ENCODE data around the gene VPS26C.

Gene VPS26C

DNA sequence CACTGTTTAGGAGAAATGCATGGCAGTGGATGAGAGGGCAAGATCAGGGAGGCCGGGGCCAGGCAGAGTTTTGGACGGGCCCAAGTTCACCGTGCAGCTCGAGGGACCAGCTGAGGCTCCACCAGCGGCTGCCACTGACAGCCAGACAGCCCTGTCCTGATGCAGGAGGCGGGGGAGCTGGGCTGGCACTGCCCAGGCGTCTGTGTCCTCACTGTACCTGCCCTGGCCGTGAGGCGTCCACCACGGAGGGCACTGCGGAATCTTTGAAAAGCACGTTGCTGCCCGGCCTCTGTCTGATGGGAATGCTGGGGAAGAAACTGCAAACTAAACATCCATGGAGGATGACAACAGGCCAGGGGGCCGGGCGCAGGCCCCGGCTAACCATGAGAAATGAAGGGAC lies 35.5 kb downstream of the VPS26C start:
- H3K9me3 ChIP-seq (ENCODE audit: severe bottlenecking) = no peaks in the 10 kb centered on the region
- no peak overlapping the region for H3K4me3 ChIP-seq (ENCODE audit: severe bottlenecking)
- TF ChIP-seq, protein P1, sequence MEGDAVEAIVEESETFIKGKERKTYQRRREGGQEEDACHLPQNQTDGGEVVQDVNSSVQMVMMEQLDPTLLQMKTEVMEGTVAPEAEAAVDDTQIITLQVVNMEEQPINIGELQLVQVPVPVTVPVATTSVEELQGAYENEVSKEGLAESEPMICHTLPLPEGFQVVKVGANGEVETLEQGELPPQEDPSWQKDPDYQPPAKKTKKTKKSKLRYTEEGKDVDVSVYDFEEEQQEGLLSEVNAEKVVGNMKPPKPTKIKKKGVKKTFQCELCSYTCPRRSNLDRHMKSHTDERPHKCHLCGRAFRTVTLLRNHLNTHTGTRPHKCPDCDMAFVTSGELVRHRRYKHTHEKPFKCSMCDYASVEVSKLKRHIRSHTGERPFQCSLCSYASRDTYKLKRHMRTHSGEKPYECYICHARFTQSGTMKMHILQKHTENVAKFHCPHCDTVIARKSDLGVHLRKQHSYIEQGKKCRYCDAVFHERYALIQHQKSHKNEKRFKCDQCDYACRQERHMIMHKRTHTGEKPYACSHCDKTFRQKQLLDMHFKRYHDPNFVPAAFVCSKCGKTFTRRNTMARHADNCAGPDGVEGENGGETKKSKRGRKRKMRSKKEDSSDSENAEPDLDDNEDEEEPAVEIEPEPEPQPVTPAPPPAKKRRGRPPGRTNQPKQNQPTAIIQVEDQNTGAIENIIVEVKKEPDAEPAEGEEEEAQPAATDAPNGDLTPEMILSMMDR (IDR thresholded peaks at IDR 0.05; ENCODE audit: poor library complexity, severe bottlenecking) = no peak
- no peak overlapping the region for H3K27ac ChIP-seq (ENCODE audit: poor library complexity, severe bottlenecking)
- no peak for DNase-seq (ENCODE audit: low spot score)
- ATAC-seq (ENCODE audit: low read depth) = no peak
- H3K36me3 ChIP-seq (ENCODE audit: low read depth) = peaks cover 64% of the 10 kb centered on the region
- H3K27me3 ChIP-seq (ENCODE audit: insufficient read depth, poor library complexity, severe bottlenecking) = no peaks in the 10 kb centered on the region
- no peaks in the 10 kb centered on the region for H3K4me1 ChIP-seq (ENCODE audit: insufficient read depth, poor library complexity, severe bottlenecking)

DNA sequence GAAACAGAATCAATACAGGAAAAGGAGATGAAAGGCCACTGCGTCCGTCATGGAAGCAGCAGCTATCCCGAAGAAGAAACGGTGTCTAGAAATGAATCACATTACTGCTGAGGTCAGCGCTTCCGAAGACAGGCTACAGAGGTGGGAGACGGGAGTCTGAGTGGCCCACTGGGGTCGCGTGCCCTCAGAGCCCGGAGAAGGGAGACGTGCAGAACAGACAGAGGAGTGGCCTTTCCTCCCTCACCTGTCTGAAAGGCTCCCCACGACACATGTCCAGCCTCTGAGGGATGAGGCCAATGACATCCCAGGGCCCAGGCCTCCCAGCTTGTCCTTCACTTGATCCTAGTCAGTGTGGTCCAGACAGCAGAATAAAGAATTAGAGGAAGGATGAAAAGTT lies 35.9 kb downstream of the VPS26C start:
- H3K4me3 ChIP-seq (ENCODE audit: severe bottlenecking) = no peak overlapping the region
- peaks cover 61% of the 10 kb centered on the region for H3K36me3 ChIP-seq (ENCODE audit: low read depth)
- TF ChIP-seq, protein P1 (IDR thresholded peaks at IDR 0.05; ENCODE audit: poor library complexity, severe bottlenecking) = no peak
- ATAC-seq (ENCODE audit: low read depth) (no peak), DNase-seq (ENCODE audit: low spot score) (no peak)
- no peaks in the 10 kb centered on the region for H3K27me3 ChIP-seq (ENCODE audit: insufficient read depth, poor library complexity, severe bottlenecking)
- no peak overlapping the region for H3K27ac ChIP-seq (ENCODE audit: poor library complexity, severe bottlenecking)
- no peaks in the 10 kb centered on the region for H3K4me1 ChIP-seq (ENCODE audit: insufficient read depth, poor library complexity, severe bottlenecking)
- H3K9me3 ChIP-seq (ENCODE audit: severe bottlenecking) = no peaks in the 10 kb centered on the region

DNA sequence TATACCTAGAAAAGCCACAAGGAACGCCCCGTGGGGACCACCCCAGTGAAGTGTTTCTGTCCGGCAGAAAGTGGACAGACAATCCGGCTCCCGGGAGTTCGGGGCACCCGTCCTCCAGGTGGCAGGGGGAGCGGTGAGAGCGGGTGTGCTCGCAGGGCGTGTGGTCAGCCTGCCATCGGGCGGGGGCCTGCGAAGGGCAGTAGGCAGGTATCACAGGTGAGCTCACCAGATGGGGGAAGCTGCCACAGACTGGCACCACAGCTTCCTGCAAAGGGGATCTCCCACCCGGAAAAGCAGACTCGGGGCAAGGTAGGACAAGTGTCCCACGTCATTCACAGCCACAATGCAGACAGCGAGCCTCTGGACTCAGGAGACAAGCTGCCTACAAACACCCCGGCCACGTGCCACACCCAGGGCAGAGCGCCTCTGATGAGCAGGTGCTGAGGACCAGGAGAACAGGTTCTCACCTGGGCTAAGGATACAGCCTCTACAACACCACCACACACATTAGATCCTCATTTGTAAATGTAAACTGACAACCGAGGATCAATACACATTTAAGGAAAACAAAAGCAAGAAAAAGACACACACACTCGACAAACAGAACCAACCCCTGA lies 36.4 kb downstream of the VPS26C start:
- DNase-seq (ENCODE audit: low spot score) (no peak), ATAC-seq (ENCODE audit: low read depth) (no peak)
- no peaks in the 10 kb centered on the region for H3K9me3 ChIP-seq (ENCODE audit: severe bottlenecking)
- H3K4me1 ChIP-seq (ENCODE audit: insufficient read depth, poor library complexity, severe bottlenecking) = no peaks in the 10 kb centered on the region
- TF ChIP-seq, protein P1 (IDR thresholded peaks at IDR 0.05; ENCODE audit: poor library complexity, severe bottlenecking) = no peak
- H3K36me3 ChIP-seq (ENCODE audit: low read depth) = peaks cover 60% of the 10 kb centered on the region
- no peaks in the 10 kb centered on the region for H3K27me3 ChIP-seq (ENCODE audit: insufficient read depth, poor library complexity, severe bottlenecking)
- H3K4me3 ChIP-seq (ENCODE audit: severe bottlenecking) = no peak overlapping the region
- H3K27ac ChIP-seq (ENCODE audit: poor library complexity, severe bottlenecking) = no peak overlapping the region

DNA sequence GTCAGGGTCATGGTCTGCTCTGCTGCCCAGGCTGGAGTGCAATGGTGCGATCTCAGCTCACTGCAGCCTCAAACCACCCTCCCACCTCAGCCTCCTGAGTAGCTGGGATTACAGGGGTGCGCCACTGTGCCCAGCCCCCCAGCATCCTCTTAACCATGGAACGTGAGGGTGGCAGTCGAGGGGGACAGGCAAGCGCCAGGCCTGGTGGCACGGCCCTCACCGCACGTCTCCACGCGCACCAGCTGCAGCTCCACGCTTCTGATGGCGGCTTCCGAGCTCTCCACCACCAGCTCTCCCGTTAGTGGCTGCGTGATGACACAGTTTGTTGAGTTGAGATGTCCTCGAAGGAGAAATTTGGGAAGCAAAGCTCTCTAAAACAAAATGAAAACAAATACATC lies 39.1 kb downstream of the VPS26C start:
- H3K9me3 ChIP-seq (ENCODE audit: severe bottlenecking) = no peaks in the 10 kb centered on the region
- no peak overlapping the region for H3K4me3 ChIP-seq (ENCODE audit: severe bottlenecking)
- H3K27ac ChIP-seq (ENCODE audit: poor library complexity, severe bottlenecking) = no peak overlapping the region
- TF ChIP-seq, protein P1 (IDR thresholded peaks at IDR 0.05; ENCODE audit: poor library complexity, severe bottlenecking) = no peak
- H3K36me3 ChIP-seq (ENCODE audit: low read depth) = peaks cover 70% of the 10 kb centered on the region
- ATAC-seq (ENCODE audit: low read depth) = no peak
- H3K4me1 ChIP-seq (ENCODE audit: insufficient read depth, poor library complexity, severe bottlenecking) = no peaks in the 10 kb centered on the region
- no peaks in the 10 kb centered on the region for H3K27me3 ChIP-seq (ENCODE audit: insufficient read depth, poor library complexity, severe bottlenecking)
- no peak for DNase-seq (ENCODE audit: low spot score)

Data from RWPE2 (cell line).